IMR-90 (cell line): ENCODE data around the gene TRIM13. TPM values are rescaled to one million over a fixed set of nuclear protein-coding genes. Genes with fewer than 3 reads are reported as not detected.

ENCODE experiments used
- ATAC-seq: fragments of 200-7000 bp; cut with Tn5 transposase; 2 replicates; pipeline ENCODE4 v1.9.1; 2020; ENCODE audit warnings: low read depth, mild to moderate bottlenecking, moderate library complexity
- BruUV-seq: library from RNA; stranded (reverse); fragments of 400-500 nt; replicated peaks from 2 replicates; lab custom pipeline; 2021; lab: Mats Ljungman, UMichigan
- CTCF ChIA-PET: fragments of 300-600 bp; formaldehyde crosslinking; extraction: SDS; loops from one replicate; lab custom pipeline; 2021; ENCODE audit warnings: antibody characterized with exemption; lab: Yijun Ruan, JAX
- POLR2A ChIA-PET: fragments of 300-600 bp; sonication (Branson Sonifier 250); formaldehyde crosslinking; loops from one replicate; lab custom pipeline; 2022; ENCODE audit warnings: antibody characterized with exemption; ENCODE audit not compliant: unreplicated experiment; lab: Charles Lee
- DNase-seq: peaks from one replicate; pipeline ENCODE4 v3.0.0; 2013
- H2AFZ ChIP-seq: replicated peaks from 2 replicates; pipeline ENCODE3; 2013; ENCODE audit warnings: low read length, mild to moderate bottlenecking; ENCODE audit not compliant: poor library complexity
- H2AK5ac ChIP-seq: 2 replicates; pipeline ENCODE4 v1.6.1; 2013; ENCODE audit warnings: low read depth, low read length, inconsistent platforms
- H2AK9ac ChIP-seq: replicated peaks from 2 replicates; pipeline ENCODE3; 2013; ENCODE audit warnings: mild to moderate bottlenecking, low read depth, low read length, moderate library complexity; ENCODE audit not compliant: poor library complexity
- H2BK120ac ChIP-seq: 2 replicates; pipeline ENCODE4 v1.6.1; 2013; ENCODE audit warnings: low read depth, low read length, inconsistent platforms
- H2BK15ac ChIP-seq: 3 replicates; pipeline ENCODE4 v1.6.1; 2013; ENCODE audit warnings: low read depth, low read length, inconsistent platforms
- H2BK20ac ChIP-seq: 2 replicates; pipeline ENCODE4 v1.6.1; 2013; ENCODE audit warnings: low read depth, mild to moderate bottlenecking, inconsistent platforms, low read length, moderate library complexity
- H2BK5ac ChIP-seq: 2 replicates; pipeline ENCODE4 v1.6.1; 2013; ENCODE audit warnings: mild to moderate bottlenecking, low read depth, low read length, inconsistent platforms; ENCODE audit not compliant: poor library complexity, severe bottlenecking
- H3K14ac ChIP-seq: replicated peaks from 2 replicates; pipeline ENCODE4 v1.6.1; 2013; ENCODE audit warnings: low read depth, low read length, inconsistent platforms
- H3K18ac ChIP-seq: 2 replicates; pipeline ENCODE4 v1.6.1; 2013; ENCODE audit warnings: low read depth, low read length, control low read depth
- H3K23ac ChIP-seq: 2 replicates; pipeline ENCODE4 v1.6.1; 2013; ENCODE audit warnings: low read depth, low read length, inconsistent platforms
- H3K27ac ChIP-seq: 2 replicates; pipeline ENCODE4 v1.5.1; 2013; ENCODE audit warnings: mild to moderate bottlenecking, control low read depth, low read length; ENCODE audit not compliant: insufficient read depth
- H3K27me3 ChIP-seq: 2 replicates; pipeline ENCODE4 v1.6.1; 2013; ENCODE audit warnings: low read length; ENCODE audit not compliant: control insufficient read depth, insufficient read depth
- H3K36me3 ChIP-seq: 2 replicates; pipeline ENCODE4 v1.6.1; 2013; ENCODE audit warnings: low read length, mixed read lengths; ENCODE audit not compliant: control insufficient read depth, insufficient read depth
- H3K4ac ChIP-seq: 2 replicates; pipeline ENCODE4 v1.6.1; 2013; ENCODE audit warnings: low read depth, low read length, inconsistent platforms
- H3K4me1 ChIP-seq: 2 replicates; pipeline ENCODE4 v1.6.1; 2013; ENCODE audit warnings: low read length, mixed read lengths; ENCODE audit not compliant: control insufficient read depth, insufficient read depth
- H3K4me2 ChIP-seq: 2 replicates; pipeline ENCODE4 v1.6.1; 2013; ENCODE audit warnings: low read depth, mild to moderate bottlenecking, control low read depth, low read length, moderate library complexity
- H3K4me3 ChIP-seq: 2 replicates; pipeline ENCODE4 v1.5.1; 2013; ENCODE audit warnings: low read depth, mild to moderate bottlenecking, control low read depth, low read length, moderate library complexity; ENCODE audit not compliant: insufficient read depth
- H3K56ac ChIP-seq: 2 replicates; pipeline ENCODE4 v1.6.1; 2013; ENCODE audit warnings: low read length, inconsistent platforms; ENCODE audit not compliant: insufficient read depth; ENCODE audit errors: extremely low read depth
- H3K79me1 ChIP-seq, 2 experiments: 2 replicates each; pipeline ENCODE4 v1.6.1; 2013; ENCODE audit warnings: low read length in 2 of 2, inconsistent platforms in 1 of 2, low read depth in 1 of 2
- H3K9ac ChIP-seq: 2 replicates; pipeline ENCODE4 v1.6.1; 2013; ENCODE audit warnings: low read depth, low read length, control low read depth
- H3K9me1 ChIP-seq: 2 replicates; pipeline ENCODE4 v1.6.1; 2013; ENCODE audit warnings: low read length, inconsistent platforms; ENCODE audit not compliant: insufficient read depth
- H3K9me3 ChIP-seq: 2 replicates; pipeline ENCODE4 v1.6.1; 2013; ENCODE audit warnings: low read length; ENCODE audit not compliant: control insufficient read depth, insufficient read depth
- H4K20me1 ChIP-seq: 2 replicates; pipeline ENCODE4 v1.6.1; 2013; ENCODE audit warnings: low read length, inconsistent platforms; ENCODE audit not compliant: insufficient read depth
- H4K5ac ChIP-seq: 2 replicates; pipeline ENCODE4 v1.6.1; 2013; ENCODE audit warnings: mild to moderate bottlenecking, low read depth, low read length, control low read depth
- H4K8ac ChIP-seq, 2 experiments: 2 replicates each; pipeline ENCODE4 v1.6.1; 2013; ENCODE audit warnings: low read depth in 2 of 2, low read length in 2 of 2, control low read depth in 1 of 2, inconsistent platforms in 1 of 2
- H4K91ac ChIP-seq: 2 replicates; pipeline ENCODE4 v1.6.1; 2013; ENCODE audit warnings: low read depth, low read length, inconsistent platforms; ENCODE audit not compliant: insufficient read depth
- CEBPB ChIP-seq: IDR thresholded peaks from 2 replicates; pipeline ENCODE4 v1.6.1; 2012; ENCODE audit warnings: low read depth, low read length, improper control_type of control experiment
- FOS ChIP-seq: fragments of 150-350 bp; IDR thresholded peaks from 2 replicates; pipeline ENCODE4 v1.6.1; 2016; ENCODE audit warnings: low read depth, low read length
- MAFK ChIP-seq: IDR thresholded peaks from 2 replicates; pipeline ENCODE4 v1.6.1; 2012; ENCODE audit warnings: low read depth, low read length, improper control_type of control experiment
- RCOR1 ChIP-seq: IDR thresholded peaks from 2 replicates; pipeline ENCODE4 v1.6.1; 2012; ENCODE audit warnings: mild to moderate bottlenecking, low read length, improper control_type of control experiment; ENCODE audit not compliant: insufficient replicate concordance
- WGBS, 2 experiments: methylation state at CpG; one replicate each; pipeline versions ENCODE4 v1.1.5 to v1.1.7; 2013; ENCODE audit warnings: missing lambda C conversion rate in 2 of 2; ENCODE audit not compliant: insufficient read length in 1 of 2; ENCODE audit errors: extremely low coverage in 2 of 2; 5-methylcytosine and 5-hydroxymethylcytosine counted together
- dilution Hi-C: fragments of 300-500 bp; cut with HindIII; formaldehyde crosslinking; loops from one replicate; pipeline ENCODE4 v1.14.3; 2018; ENCODE audit warnings: low sequenced_read_pairs; ENCODE audit not compliant: unreplicated experiment
- in situ Hi-C: fragments of 300-500 bp; cut with MboI; formaldehyde crosslinking; loops from 3 replicates; pipeline ENCODE4 v1.14.3; 2019; ENCODE audit warnings: low sequenced_read_pairs, inconsistent platforms, mixed read lengths
- intact Hi-C: fragments of 100-400 bp; cut with micrococcal nuclease; formaldehyde crosslinking; loops from 2 replicates; pipeline ENCODE4 v1.10.0; 2022
- polyA plus RNA-seq, 3 experiments: library from polyadenylated mRNA; depleted of rRNA; stranded (reverse); fragments of >200 nt; gene quantifications; 2 replicates each; pipeline ENCODE4 v1.2.3, GENCODE V29; 2012; ENCODE audit warnings: low replicate concordance in 1 of 3
- total RNA-seq: library from RNA; depleted of rRNA; stranded (reverse); fragments of >200 nt; gene quantifications from 2 replicates; pipeline ENCODE4 v1.2.3, GENCODE V29; 2012

TRIM13 gene
- total and polyA plus RNA-seq, 2 of the 4 experiments (the other 2 are of a cell fraction): 12.0 to 20.1 TPM

GRCh38 chr13:50030315-50030714 lies 33.5 kb downstream of the TRIM13 start:
- H3K4me1 ChIP-seq: peaks cover 4% of the 10 kb centered on the region
- H4K5ac ChIP-seq: no peak overlapping the region
- no peak overlapping the region for H4K8ac ChIP-seq
- no peak overlapping the region for H3K18ac ChIP-seq
- in situ Hi-C loops: no loop called here
- H3K36me3 ChIP-seq: no peaks in the 10 kb centered on the region
- H3K9ac ChIP-seq: no peak overlapping the region
- H2BK5ac ChIP-seq: no peak overlapping the region
- no peak overlapping the region for H2AFZ ChIP-seq
- no peak overlapping the region for H3K27ac ChIP-seq
- no peak overlapping the region for H3K4me3 ChIP-seq
- CTCF ChIA-PET: no interaction called here
- BruUV-seq: no TSS peak
- no peaks in the 10 kb centered on the region for H3K9me3 ChIP-seq
- intact Hi-C loops: no loop called here
- H3K56ac ChIP-seq: no peak overlapping the region
- 100% methylated on average over 1 of the region's 3 CpGs; no CpG with 5 or more reads in 1 of the 2 experiments for WGBS, 2 experiments
- H3K27me3 ChIP-seq: no peaks in the 10 kb centered on the region
- H3K14ac ChIP-seq: no peak overlapping the region
- no peak overlapping the region for H2AK9ac ChIP-seq
- no peaks in the 10 kb centered on the region for H4K20me1 ChIP-seq
- no peak overlapping the region for H2BK120ac ChIP-seq
- H3K4me2 ChIP-seq: no peak overlapping the region
- POLR2A ChIA-PET: no interaction called here
- H3K23ac ChIP-seq: no peak overlapping the region
- DNase-seq (peak; percentile 29), ATAC-seq (no peak)
- H3K9me1 ChIP-seq: no peaks in the 10 kb centered on the region
- no peak overlapping the region for H2BK15ac ChIP-seq
- TF ChIP-seq RCOR1 (no peak), MAFK (no peak), CEBPB (peak; percentile 69), FOS (no peak)
- H3K79me1 ChIP-seq: peaks cover 0 to 8% of the 10 kb centered on the region in 2 experiments; a peak in 2 of 4 replicates
- H2AK5ac ChIP-seq: no peak overlapping the region
- no peak overlapping the region for H3K4ac ChIP-seq
- dilution Hi-C loops: no loop called here
- no peak overlapping the region for H2BK20ac ChIP-seq
- no peak overlapping the region for H4K91ac ChIP-seq
